Neural crest cell (in vitro differentiated cells): ENCODE results near the gene YAF2. TPM values are rescaled to one million over a fixed set of nuclear protein-coding genes. Genes with fewer than 3 reads are reported as not detected.

Experiments
- DNase-seq: peaks from one replicate; pipeline ENCODE4 v3.0.0; 2021; ENCODE audit warnings: low read depth, mixed read lengths, low spot score
- H3K27ac Mint-ChIP-seq: one replicate; pipeline ENCODE4 v1.8.0; 2021; ENCODE audit warnings: mild to moderate bottlenecking, mixed read lengths; ENCODE audit not compliant: unreplicated experiment
- H3K27me3 Mint-ChIP-seq: 2 replicates; pipeline ENCODE4 v1.8.0; 2021; ENCODE audit warnings: low read depth, mild to moderate bottlenecking, mixed read lengths
- H3K36me3 Mint-ChIP-seq: 2 replicates; pipeline ENCODE4 v1.8.0; 2021; ENCODE audit warnings: low read depth, mild to moderate bottlenecking, mixed read lengths
- H3K4me1 Mint-ChIP-seq: 2 replicates; pipeline ENCODE4 v1.8.0; 2021; ENCODE audit warnings: mixed read lengths
- H3K4me3 Mint-ChIP-seq: one replicate; pipeline ENCODE4 v1.8.0; 2021; ENCODE audit warnings: mild to moderate bottlenecking, mixed read lengths
- H3K9me3 Mint-ChIP-seq: 2 replicates; pipeline ENCODE4 v1.8.0; 2021; ENCODE audit warnings: mixed read lengths
- total RNA-seq: library from RNA; stranded (reverse); gene quantifications from 2 replicates; pipeline ENCODE4 v1.2.1, GENCODE V29; 2021
- TF ChIP-seq, protein P1 (sequence below): fragments of 200-600 bp; sonication (generic); conservative IDR thresholded peaks from 2 replicates; pipeline ENCODE4 v1.5.0; 2021; ENCODE audit warnings: antibody characterized with exemption, mild to moderate bottlenecking

Gene YAF2
- total RNA-seq, 1 donor from 2014 or later = 33.6 TPM

DNA sequence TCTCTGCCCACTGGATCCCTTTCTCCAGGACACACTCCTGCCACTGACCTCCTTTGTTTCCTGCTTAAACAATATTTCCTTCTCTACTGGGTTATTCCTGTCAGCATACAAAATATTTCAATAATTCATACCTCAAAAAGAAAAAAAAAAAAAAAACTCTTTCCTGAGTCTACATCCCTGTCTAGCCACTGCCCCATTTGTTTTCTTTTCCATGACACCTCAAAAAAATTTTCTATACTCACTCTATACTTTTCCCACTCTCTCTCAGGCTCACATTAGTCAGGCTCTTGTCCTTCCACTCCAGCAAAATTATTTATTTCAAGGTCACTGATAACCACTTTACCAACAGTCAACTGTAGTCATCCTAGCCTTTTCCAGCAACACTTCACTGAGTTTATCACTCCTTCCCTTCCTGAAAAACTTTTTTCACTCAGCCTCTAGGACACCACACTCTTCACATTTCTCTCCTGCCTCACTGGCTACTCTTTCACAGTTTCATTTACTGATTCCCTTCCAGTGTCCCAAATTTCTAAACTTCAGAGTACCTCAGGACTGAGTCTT, 64.0 kb downstream of the YAF2 start:
- H3K4me1 Mint-ChIP-seq = no peaks in the 10 kb centered on the region
- H3K9me3 Mint-ChIP-seq = peaks cover 10% of the 10 kb centered on the region
- H3K27ac Mint-ChIP-seq = no peak overlapping the region
- no peak for DNase-seq
- no peaks in the 10 kb centered on the region for H3K27me3 Mint-ChIP-seq
- TF ChIP-seq, protein P1, sequence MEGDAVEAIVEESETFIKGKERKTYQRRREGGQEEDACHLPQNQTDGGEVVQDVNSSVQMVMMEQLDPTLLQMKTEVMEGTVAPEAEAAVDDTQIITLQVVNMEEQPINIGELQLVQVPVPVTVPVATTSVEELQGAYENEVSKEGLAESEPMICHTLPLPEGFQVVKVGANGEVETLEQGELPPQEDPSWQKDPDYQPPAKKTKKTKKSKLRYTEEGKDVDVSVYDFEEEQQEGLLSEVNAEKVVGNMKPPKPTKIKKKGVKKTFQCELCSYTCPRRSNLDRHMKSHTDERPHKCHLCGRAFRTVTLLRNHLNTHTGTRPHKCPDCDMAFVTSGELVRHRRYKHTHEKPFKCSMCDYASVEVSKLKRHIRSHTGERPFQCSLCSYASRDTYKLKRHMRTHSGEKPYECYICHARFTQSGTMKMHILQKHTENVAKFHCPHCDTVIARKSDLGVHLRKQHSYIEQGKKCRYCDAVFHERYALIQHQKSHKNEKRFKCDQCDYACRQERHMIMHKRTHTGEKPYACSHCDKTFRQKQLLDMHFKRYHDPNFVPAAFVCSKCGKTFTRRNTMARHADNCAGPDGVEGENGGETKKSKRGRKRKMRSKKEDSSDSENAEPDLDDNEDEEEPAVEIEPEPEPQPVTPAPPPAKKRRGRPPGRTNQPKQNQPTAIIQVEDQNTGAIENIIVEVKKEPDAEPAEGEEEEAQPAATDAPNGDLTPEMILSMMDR = no peak
- peaks cover 25% of the 10 kb centered on the region for H3K36me3 Mint-ChIP-seq
- no peak overlapping the region for H3K4me3 Mint-ChIP-seq

DNA sequence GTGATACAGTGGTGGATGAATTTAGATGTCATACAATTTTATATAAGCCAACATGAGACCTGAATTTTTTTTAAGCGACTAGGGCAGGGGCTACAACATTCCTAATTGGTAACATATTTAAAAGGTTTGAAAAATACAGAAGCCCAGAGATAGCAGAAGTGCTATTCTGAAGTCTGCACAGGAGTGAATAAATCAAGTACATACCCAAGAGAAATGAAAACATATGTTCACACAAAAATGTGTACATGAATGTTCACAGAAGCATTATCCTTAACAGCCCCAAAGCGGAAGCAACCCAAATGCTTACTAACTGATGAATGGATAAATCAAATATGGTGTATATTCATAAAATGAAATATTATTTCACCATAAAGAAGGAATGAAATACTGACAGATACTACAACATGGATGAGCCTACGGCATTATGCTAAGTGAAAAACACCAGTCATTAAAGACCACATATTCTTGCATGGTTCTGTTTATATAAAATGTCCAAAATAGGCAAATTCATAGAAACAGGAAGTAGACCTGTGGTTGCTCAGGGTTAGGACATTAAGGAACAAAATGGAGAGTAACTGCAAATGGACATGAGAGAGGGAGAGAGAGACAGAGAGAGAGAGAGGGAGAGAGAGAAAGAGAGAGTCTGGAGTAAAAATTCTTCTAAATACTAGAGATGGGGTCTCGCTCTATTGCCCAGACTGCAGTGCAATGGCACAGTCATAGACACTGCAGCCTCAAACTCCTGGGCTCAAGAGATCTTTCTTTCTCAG, 65.4 kb downstream of the YAF2 start:
- DNase-seq = no peak
- peaks cover 24% of the 10 kb centered on the region for H3K36me3 Mint-ChIP-seq
- H3K27me3 Mint-ChIP-seq = no peaks in the 10 kb centered on the region
- no peak overlapping the region for H3K4me3 Mint-ChIP-seq
- no peak overlapping the region for H3K27ac Mint-ChIP-seq
- H3K4me1 Mint-ChIP-seq = no peaks in the 10 kb centered on the region
- peaks cover 10% of the 10 kb centered on the region for H3K9me3 Mint-ChIP-seq
- TF ChIP-seq, protein P1 = no peak

GRCh38 chr12:42167711-42168110, 70.3 kb downstream of the YAF2 start:
- Mint-ChIP-seq H3K27me3 (no peaks in the 10 kb centered on the region), H3K27ac (no peak overlapping the region), H3K4me3 (no peak overlapping the region), H3K4me1 (no peaks in the 10 kb centered on the region), H3K9me3 (no peaks in the 10 kb centered on the region), H3K36me3 (peaks cover 3% of the 10 kb centered on the region)
- TF ChIP-seq, protein P1 = no peak
- no peak for DNase-seq

DNA sequence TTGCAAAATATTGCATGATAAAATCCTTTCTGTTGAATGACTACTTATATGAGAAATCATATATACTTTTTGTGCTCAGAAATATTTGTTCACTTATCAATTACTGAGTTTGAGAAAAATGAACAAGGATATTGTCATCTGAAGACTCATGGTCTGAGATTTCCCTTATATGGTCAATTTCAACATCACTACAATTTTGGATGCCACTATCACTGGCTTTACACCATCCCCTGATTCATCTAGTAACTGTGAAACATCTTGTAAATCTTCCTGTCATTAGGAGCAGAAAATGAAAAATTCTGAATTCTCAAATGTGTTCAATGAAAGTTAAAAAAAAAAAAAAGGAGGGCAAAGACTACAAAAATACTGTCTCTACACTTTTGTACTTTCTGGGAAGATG, 71.5 kb downstream of the YAF2 start:
- Mint-ChIP-seq H3K27me3 (no peaks in the 10 kb centered on the region), H3K36me3 (peaks cover 3% of the 10 kb centered on the region), H3K27ac (no peak overlapping the region), H3K9me3 (no peaks in the 10 kb centered on the region), H3K4me1 (no peaks in the 10 kb centered on the region), H3K4me3 (no peak overlapping the region)
- no peak for DNase-seq
- TF ChIP-seq, protein P1 = no peak

DNA sequence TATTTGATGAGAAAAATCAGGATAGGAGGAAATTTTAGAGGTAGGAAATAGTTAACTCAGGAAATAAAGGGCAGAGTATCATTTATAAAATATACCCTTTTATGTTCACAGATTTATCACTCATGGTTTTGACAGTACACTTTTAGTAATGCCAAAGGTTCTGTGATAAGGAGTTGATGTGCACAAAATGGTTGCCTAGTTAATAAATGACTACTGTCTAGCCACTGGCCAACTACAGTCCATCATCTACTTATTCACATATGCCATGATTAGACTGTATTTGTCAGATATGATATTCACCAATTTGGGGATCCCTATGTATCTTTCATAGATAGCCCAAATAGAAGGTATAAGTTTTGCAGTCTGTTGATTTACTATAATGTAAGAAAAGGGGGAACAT, 74.1 kb downstream of the YAF2 start:
- H3K9me3 Mint-ChIP-seq = no peaks in the 10 kb centered on the region
- no peak for DNase-seq
- no peaks in the 10 kb centered on the region for H3K36me3 Mint-ChIP-seq
- TF ChIP-seq, protein P1 = no peak
- no peak overlapping the region for H3K4me3 Mint-ChIP-seq
- no peaks in the 10 kb centered on the region for H3K4me1 Mint-ChIP-seq
- no peak overlapping the region for H3K27ac Mint-ChIP-seq
- H3K27me3 Mint-ChIP-seq = no peaks in the 10 kb centered on the region
